Activated CD8-positive, alpha-beta memory T cell treated with anti-CD3 and anti-CD28 coated beads, Interleukin-2, amount 50 U/mL, for 4 hours (primary cell): Measurements from ENCODE around the gene MLXIP.

Experiments
- DNase-seq: peaks from one replicate; pipeline ENCODE4 v3.0.0-alpha.2; 2020

Gene MLXIP

DNA sequence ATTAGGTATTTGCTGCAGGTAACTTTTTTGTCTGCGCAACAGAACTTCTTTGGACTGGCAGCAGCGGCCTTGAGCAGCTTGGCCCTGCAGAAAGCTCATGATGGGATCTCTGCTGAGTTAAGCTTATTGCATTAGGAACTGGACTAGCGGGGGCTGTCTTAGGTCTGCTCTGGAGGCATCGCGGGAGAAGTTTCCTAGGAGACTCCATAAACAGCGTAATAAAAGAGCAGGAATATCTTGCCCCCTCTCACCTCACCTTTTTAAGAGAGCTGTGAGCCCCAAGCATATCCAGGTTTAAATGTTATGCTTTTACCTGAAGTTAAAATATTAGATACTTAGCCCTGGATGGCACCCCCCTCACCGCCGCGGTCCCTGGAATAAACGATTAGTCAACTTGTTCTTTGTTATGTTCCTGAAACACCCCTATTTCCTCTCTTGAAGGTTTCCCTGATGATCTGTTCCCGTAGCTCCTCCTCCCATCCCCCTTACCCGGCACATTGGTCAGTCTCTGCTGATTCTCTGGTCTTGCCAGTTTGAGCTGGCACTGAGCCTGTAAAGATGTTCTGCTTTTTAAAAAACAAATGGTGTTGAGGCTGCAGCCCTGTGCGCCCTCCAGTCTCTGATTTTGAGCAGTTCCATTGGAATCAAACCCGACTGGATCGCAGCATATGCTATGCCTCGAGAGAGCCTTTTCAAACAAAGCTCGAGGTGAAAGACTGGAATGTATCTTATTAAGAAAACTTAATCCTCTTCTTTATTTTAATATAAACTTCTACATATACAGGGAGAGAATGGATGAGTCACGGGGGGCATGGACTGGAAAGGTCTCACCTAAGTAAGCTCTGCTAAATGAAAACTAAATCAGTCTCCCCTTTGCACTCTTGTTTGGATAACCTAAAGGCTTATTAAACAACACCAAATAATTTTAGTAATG lies 1.9 kb downstream of the MLXIP start:
- no peak for DNase-seq

DNA sequence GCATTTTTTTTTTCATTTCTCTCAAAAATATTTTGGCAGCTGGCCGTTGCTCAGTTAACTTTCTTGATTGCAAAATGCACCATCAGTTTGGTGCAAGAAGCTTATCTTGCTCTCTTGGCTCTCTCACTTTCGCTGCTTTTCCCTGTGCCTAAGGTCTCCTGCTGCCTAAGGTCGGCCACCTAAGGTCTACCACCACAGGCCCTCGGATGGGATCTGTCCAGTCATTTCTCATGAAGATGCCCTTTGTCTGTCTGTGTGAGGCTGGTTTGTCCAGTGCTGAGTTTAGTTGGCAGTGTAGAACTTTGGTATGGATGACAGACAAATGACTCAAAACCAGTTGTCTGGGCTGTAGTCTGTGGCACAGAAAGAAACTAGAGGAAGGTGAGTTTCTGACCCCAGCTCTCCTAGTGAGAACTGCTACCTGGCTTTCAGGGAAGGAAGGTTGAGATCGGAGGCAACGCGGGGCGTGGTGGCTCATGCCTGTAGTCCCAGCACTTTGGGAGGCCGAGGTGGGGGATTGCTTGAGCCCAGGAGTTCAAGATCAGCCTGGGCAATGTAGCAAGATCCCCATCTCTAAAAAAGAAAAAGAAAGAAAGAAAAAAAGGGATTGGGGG lies 2.6 kb downstream of the MLXIP start:
- no peak for DNase-seq

DNA sequence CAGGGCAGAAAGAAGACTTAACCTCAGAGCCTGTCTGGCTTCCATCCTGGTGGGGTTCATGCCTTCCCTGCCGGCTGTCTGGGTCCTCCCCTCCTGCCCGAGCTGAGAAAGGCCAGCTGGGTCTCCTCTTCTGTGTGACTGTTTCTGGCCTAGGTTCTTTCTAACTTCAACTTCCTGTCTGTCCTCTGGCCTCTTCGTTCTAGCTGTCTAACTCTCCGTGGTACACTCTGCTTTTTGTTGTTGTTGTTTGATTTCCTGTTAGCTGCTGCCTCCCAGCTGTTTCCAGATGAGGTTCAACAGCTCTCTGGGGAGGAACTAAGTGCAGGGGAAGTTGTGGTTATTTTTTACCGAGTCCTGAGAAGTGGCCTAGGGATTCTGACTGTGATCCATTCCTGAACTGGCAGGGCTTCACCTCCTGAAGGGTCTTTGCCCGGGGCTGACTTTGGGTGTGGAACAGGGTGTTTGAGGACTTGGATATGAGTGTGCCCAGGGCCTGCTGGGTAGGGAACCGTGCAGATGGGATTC lies 3.2 kb downstream of the MLXIP start:
- no peak for DNase-seq

DNA sequence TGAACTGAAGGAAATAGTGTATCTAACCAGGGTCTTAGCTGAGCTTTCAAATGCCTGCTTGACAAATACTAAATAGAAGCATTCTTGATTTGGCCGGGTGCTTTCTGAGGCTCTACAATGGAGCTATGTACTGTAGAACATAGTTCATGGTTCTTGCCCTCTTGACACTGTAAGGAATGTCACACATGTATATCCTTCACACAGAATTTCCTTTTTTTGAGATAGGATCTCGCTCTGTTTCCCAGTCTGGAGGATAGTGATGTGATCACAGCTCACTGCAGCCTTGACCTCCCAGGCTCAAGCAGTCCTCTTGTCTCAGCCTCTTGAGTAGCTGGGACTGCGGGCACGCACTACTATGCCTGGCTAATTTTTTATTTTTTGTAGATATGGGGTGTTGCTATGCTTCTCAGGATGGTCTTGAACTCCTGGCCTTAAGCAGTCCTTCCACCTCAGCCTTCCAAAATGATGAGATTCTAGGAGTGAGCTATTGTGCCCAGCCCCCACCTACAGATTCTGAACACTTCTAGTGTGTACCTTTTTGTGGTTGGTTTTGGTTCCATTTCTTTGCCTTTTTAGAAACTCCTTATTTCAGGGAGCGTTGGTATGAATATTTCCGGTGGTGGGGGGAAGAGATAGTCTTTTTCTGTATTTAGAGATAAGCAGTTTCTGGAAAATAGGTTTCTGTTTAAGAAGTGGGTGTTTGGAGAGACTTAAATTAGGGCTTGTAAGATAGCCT lies 4.2 kb downstream of the MLXIP start:
- DNase-seq, result no peak

DNA sequence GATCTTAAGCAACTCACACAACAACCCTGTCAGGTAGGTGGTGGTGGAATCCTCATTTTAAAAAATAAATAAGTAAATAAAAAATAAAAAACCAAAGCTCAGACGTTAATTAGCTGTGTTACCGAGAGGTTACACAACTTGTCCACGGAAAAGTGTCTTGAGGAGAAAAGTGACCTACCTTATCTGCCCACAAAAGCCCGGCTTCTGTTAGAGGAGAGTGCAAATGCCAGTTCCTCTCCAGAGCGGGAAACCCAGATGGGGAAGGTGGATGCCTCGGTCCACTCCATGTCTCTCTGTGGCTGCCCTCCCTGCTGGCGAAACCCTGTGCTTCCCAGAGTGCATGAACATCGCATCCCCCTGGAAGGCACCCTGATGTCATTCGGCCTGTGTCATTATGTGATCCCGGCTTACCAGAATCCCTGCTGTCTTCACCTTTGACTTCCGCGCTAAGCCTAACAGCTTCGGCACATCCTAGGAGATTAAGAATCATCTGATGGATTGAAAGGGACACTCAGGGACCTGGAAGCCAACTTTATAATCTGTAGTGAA lies 6.4 kb downstream of the MLXIP start:
- no peak for DNase-seq

DNA sequence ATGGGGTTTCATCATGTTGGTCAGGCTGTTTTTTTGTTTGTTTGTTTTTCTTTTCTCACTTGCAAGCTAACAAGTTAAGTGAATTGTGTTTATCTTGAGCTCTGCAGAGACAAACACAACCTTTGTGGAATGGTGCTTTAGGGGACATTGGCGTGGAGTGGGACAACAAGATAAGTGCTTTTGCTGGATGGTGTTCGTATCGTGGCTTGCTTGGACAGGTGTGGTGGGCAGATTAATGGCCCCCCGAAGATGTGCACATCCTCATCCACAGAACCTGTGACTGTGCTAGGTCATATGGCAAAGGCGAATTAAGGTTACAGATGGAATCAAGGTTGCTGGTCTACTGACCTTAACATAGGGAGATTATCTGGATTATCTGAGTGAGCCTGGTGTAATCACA lies 7.0 kb downstream of the MLXIP start:
- DNase-seq, result no peak

DNA sequence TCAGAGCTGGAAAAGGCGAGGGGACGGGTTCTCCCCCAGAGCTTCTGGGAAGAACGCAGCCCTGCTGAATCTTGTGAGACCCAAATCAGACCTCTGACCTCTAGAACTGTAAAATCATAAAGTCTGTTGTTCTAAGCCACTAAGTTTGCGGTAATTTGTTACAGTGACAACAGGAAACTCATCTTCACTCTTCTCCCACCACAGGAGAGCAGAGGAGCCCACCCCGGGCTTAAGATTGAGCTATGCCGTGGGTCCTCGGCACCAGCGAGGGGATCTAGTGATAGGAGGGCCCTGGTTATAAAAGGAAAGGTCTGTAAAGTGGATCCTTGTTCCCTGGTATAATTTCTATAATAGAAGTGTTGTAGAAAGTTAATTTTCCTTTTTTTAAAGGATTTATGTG lies 7.6 kb downstream of the MLXIP start:
- DNase-seq, result no peak

- no peak for DNase-seq
Observed at GRCh38 chr12:122086641-122087285, 8.2 kb downstream of the MLXIP start.

DNA sequence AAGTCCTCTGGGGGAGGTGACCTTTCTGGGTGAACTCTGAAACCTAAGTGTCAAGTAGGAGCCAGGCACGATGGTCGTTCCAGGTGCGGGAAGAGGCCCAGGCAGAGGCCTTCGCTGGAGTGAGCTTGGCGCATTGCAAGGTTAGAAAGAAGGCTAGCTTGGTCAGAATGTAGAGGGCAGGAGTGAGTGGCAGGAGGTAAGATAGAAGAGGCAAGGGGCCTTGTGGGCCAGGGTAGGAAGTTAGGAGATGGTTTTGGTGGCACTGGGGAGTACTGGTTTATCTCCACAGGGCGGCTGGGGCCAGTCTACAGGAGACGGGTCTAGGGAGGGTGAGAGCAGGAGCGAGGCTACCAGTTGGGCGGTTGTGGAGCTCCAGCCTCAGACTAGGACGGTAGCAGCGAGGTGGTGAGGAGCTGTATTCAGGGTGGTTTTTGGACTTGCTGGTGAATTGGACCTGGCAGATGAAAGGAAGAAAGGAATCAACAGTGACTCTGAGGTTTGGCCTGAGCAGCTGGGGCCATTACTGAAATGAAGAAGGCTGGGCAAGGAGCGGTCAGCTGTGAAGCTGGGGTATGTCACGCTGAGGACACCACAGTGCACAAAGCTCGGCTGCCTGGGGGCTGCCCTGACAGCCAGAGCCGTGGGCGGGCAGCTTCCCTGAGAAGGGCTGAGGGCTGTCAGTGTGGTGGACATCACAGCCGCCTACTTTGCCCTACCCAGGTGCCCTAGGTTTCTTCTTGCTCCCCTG lies 9.0 kb downstream of the MLXIP start:
- DNase-seq, result no peak

DNA sequence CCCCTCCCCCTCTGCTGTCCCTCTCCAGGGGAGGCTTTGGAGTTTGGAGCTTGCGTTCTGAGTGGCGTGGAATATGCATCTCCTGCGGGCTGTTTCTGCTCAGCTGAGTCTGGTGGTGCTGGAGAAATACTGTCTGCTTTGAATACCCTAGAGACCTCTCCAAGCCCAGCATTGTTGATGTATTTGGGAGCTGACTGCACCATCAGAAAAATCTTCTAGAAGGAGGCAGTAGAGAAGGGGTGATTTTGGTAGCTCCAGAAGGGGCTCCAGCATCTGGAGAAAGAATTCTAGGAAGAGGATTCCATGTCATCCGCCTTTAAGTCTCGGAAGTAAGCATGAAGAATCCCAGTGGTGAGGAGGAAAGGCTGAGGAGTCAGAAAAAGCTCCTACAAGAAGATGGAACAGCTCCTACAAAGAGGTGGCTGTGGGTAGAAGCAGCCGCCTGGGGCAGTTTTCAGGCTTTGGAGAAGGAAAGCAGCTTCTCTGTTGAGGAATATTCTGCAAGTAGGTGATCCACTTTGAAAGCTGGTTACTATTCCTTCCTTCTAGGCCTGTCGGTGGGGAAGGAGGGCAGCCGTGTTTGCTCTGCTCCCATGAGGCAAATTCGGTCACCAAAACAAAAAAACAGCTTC lies 9.7 kb downstream of the MLXIP start:
- DNase-seq, result no peak

DNA sequence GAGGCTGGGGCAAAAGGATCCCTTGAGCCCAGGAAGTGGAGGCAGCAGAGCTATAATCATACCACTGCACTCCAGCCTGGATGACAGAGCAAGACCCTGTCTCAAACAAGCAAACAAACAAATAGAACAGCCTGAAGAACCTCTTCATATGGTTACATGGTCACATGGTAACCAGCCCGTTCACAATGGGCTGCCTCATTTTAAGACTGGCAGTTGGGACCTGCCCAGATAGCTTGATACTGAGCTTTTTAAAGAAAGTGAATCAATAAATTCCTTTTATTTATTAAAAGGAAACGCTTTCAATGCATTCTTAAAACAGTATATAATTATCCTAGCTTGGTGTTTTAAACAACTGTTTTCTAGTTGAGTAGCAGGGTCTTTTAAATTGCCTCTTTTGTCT lies 10.5 kb downstream of the MLXIP start:
- DNase-seq, result no peak

- no peak for DNase-seq
Observed at GRCh38 chr12:122090759-122091515, 12.4 kb downstream of the MLXIP start.

DNA sequence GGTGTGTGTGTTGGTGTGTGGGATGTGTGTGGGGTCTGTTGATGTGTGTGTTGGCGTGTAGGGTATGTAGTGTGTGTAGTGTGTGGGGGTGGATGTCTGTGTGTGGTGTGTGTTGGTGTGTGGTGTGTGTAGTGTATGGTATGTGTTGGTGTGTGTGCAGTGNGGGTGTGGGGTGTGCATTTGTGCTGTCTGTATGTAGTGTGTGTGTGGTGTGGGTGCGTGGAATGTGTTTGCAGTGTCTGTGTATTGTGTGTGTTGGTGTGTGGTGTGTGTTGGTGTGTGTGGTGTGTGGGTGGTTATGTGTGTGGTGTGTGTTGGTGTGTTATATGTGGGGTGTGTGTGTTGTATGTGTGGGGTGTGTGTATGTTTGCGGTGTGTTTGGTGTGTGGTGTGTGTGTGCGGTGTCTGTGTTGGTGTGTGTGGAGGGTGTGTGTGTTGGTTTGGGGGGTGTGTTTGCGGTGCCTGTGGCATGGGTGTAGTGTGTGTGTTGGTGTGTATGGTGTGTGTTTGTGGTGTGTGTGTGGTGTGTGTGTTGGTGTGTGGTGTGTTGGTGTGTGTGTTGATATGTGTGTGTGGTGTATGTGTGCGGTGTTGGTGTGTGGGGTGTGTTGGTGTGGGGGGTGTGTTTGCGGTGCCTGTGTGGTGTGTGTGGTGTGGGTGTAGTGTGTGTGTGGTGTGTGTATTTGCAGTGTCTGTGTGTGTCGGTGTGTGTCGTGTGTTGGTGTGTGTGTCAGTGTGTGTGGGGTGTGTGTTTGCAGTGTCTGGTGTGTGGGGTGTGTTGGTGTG lies 14.7 kb downstream of the MLXIP start:
- no peak for DNase-seq

DNA sequence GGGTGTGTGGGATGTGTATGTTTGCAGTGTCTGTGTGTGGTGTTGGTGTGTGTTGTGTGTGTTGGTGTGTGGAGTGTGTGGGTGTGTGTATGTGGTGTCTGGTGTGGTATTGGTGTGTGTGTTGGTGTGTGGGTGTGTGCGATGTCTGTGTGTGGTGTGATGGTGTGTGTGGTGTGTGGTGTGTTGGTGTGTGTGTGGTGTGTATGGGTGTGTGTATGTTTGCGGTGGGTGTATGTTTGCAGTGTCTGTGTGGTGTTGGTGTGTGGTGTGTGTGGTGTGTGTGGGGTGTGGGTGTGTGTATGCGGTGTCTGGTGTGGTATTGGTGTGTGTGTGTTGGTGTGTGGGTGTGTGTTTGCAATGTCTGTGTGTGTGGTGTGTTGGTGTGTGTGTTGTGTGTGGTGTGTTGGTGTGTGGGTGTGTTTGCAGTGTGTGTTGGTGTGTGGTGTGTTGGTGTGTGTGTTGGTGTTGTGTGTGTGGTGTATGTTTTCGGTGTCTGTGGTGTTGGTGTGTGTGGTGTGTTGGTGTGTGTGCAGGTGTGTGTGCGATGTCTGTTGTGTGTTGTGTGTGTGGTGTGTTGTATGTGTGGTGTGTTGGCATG lies 15.7 kb downstream of the MLXIP start:
- DNase-seq, result no peak

- no peak for DNase-seq
Observed at GRCh38 chr12:122094735-122095631, 16.4 kb downstream of the MLXIP start.

- no peak for DNase-seq
Observed at GRCh38 chr12:122096014-122096413, 17.5 kb downstream of the MLXIP start.

DNA sequence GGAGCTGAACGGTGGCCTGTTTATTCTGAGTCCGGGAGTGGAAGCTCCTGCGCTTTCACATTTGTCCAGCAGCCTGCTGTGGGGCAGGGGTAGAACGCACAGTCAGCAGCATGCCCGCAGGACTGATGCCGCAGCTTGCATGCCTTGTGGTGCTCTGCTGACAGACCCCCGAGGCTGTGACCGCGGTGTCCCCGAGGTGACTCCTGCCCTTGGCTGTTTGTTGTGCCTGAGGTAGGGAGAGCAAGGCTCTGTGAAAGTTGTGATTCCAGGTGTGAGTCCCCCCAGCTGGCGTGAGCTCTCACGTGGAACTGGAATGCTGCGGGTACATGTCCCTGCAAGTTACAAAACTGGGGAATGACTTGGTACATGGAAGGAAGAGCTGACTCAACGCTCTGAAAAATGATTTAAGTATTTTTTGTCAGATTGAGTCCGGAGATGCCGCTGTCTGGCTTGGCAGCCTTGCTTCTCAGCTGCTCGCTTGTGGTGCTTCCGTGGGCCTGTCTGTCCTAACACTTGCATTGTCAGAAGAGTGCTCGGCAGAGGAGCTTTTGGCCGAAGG lies 18.1 kb downstream of the MLXIP start:
- DNase-seq, result no peak

DNA sequence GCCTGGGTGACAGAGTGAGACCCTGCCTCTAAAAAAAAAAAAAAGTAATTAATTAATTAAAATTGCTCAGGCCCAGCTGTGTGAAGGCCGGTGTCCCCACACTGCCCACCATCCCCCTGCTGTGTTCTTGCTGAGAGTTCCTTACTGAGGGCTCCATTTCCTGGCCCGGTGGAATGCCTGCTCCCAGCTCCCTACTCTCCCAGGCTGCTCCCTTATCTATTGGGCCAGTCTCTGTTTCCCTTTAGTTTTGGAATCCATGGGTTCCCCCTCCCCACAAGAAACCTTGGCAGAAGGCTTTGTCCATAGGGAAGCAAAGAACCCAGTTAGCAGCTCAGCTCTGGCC lies 19.0 kb downstream of the MLXIP start:
- DNase-seq, result no peak
